ENCODE measurements around the gene FBXO46. TPM values are rescaled to one million over a fixed set of nuclear protein-coding genes. Genes with fewer than 3 reads are reported as not detected.
A peak's percentile ranks its signal among the peaks of the same experiment; 100 is the strongest.

Gene FBXO46
- total and polyA plus RNA-seq, 2 donors (not counting 1 experiment from before 2014, with no cell fraction given) = 19.9 to 44.5 TPM

- no peak for DNase-seq
- Histone ChIP-seq H2AFZ (ENCODE audit: insufficient read depth, low read depth, low read length, poor library complexity, severe bottlenecking) (peak overlapping the region; percentile 93), H3K4me3 (ENCODE audit: control extremely low read depth in 1 of 5, extremely low read depth in 1 of 5, insufficient read depth in 1 of 5, low read depth in 2 of 5, low read length in 4 of 5) (peak overlapping the region in 1 of 5 experiments; percentile 71), H3K9ac (ENCODE audit: low read length) (no peak overlapping the region), H3K4me1 (ENCODE audit: control insufficient read depth in 2 of 2, insufficient read depth in 2 of 2, low read length in 2 of 2) (peaks cover 12 to 29% of the 10 kb centered on the region in 2 donors), H3K27ac (ENCODE audit: low read length in 2 of 2) (no peak overlapping the region), H3K36me3 (replicated peaks in 1 of 2; ENCODE audit: control extremely low read depth in 1 of 2, control insufficient read depth in 1 of 2, extremely low read depth in 1 of 2, insufficient read depth in 2 of 2, low read length in 1 of 2) (no peaks in the 10 kb centered on the region), H3K79me2 (ENCODE audit: control insufficient read depth, insufficient read depth, low read length) (no peaks in the 10 kb centered on the region), H3K9me3 (ENCODE audit: control extremely low read depth in 1 of 3, control insufficient read depth in 2 of 3, insufficient read depth in 1 of 3, low read length in 2 of 3) (peaks cover 0 to 3% (median 0%) of the 10 kb centered on the region in 3 donors), H3K4me2 (replicated peaks; ENCODE audit: low read depth, low read length, poor library complexity, severe bottlenecking) (peak overlapping the region; percentile 96), H4K20me1 (ENCODE audit: control insufficient read depth, insufficient read depth, low read length, poor library complexity, severe bottlenecking) (no peaks in the 10 kb centered on the region), H3K27me3 (replicated peaks in 1 of 4; ENCODE audit: control extremely low read depth in 1 of 4, control insufficient read depth in 3 of 4, insufficient read depth in 4 of 4, low read length in 3 of 4) (peaks cover 0 to 40% (median 8%) of the 10 kb centered on the region in 4 experiments)
- H3K4me1 Mint-ChIP-seq = peaks cover 24% of the 10 kb centered on the region
- POLR2A ChIA-PET = interaction anchor here (3.9 kb wide), 1 partner anchor 32 kb away, joined by 23 read pairs; no protein-coding TSS in a partner anchor
- CTCF ChIA-PET = interaction anchor here (0.7 to 8.3 kb wide), 4 partner anchors 24 to 88 kb away, joined by 3 to 302 read pairs (median 14); partner anchors contain the start of genes QPCTL and SNRPD2
- H3K27ac Mint-ChIP-seq = no peak overlapping the region
- intact Hi-C loops (cut with micrococcal nuclease) = no loop called here
- peaks cover 10% of the 10 kb centered on the region for H3K27me3 Mint-ChIP-seq
- ATAC-seq (ENCODE audit: low read depth) = no peak
- 59% methylated on average over 23 of the region's 31 CpGs for WGBS (ENCODE audit: insufficient coverage)
- H3K9me3 Mint-ChIP-seq (ENCODE audit: insufficient read depth) = no peaks in the 10 kb centered on the region
- peak overlapping the region; percentile 47 for H3K4me3 Mint-ChIP-seq
- TF ChIP-seq CTCF (IDR thresholded peaks at IDR 0.05) (no peak), EZH2 (IDR thresholded peaks at IDR 0.05; ENCODE audit: borderline replicate concordance, insufficient read depth, low read depth, low read length, poor library complexity, severe bottlenecking) (no peak)
Measured at GRCh38 chr19:45767410-45767880, 36.7 kb upstream of the FBXO46 start.

DNA sequence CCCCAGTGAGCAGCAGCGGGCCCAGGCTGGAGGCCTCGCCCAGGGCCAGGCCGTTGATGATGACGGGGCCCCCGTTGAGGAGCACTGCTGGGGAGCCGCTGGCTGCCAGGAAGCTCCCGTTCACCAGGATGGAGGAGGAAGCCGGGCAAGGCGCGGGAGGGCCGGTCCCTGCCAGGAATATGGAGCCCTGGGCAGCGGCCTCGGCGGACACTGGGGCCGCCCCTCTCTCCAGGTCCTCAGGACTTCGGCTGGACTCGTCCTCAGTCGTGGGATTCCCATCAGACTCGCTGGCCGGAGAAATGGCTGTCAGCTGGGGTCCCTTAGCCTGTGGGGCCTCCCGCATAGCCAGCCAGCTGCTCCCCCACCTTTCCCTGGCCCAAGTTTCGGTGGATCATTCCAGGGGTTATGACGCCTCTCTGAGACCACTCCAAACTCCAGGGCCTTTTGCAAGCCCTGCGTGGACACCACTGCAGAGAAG, 36.2 kb upstream of the FBXO46 start:
- H3K4me3 ChIP-seq (ENCODE audit: control extremely low read depth in 1 of 5, extremely low read depth in 1 of 5, insufficient read depth in 1 of 5, low read depth in 2 of 5, low read length in 4 of 5) = no peak overlapping the region
- no peaks in the 10 kb centered on the region for H3K9me3 Mint-ChIP-seq (ENCODE audit: insufficient read depth)
- H3K4me1 ChIP-seq (ENCODE audit: control insufficient read depth in 2 of 2, insufficient read depth in 2 of 2, low read length in 2 of 2) = peaks cover 12 to 29% of the 10 kb centered on the region in 2 donors
- intact Hi-C loops (cut with micrococcal nuclease) = no loop called here
- no peak overlapping the region for H3K27ac ChIP-seq (ENCODE audit: low read length in 2 of 2)
- H3K27me3 Mint-ChIP-seq = peaks cover 10% of the 10 kb centered on the region
- ChIA-PET POLR2A (no interaction called here), CTCF (interaction anchor here (0.7 to 8.3 kb wide), 2 partner anchors 23 to 33 kb away, joined by 3 to 302 read pairs; no protein-coding TSS in a partner anchor)
- no peak overlapping the region for H2AFZ ChIP-seq (ENCODE audit: insufficient read depth, low read depth, low read length, poor library complexity, severe bottlenecking)
- no peak overlapping the region for H3K27ac Mint-ChIP-seq
- no peak overlapping the region for H3K9ac ChIP-seq (ENCODE audit: low read length)
- H3K27me3 ChIP-seq (replicated peaks in 1 of 4; ENCODE audit: control extremely low read depth in 1 of 4, control insufficient read depth in 3 of 4, insufficient read depth in 4 of 4, low read length in 3 of 4) = peaks cover 0 to 40% (median 8%) of the 10 kb centered on the region in 4 experiments
- peaks cover 19% of the 10 kb centered on the region for H3K4me1 Mint-ChIP-seq
- no peak for TF ChIP-seq CTCF (IDR thresholded peaks at IDR 0.05)
- no peaks in the 10 kb centered on the region for H3K36me3 ChIP-seq (replicated peaks in 1 of 2; ENCODE audit: control extremely low read depth in 1 of 2, control insufficient read depth in 1 of 2, extremely low read depth in 1 of 2, insufficient read depth in 2 of 2, low read length in 1 of 2)
- peak overlapping the region; percentile 47 for H3K4me3 Mint-ChIP-seq
- 95% methylated on average over 24 of the region's 24 CpGs for WGBS (ENCODE audit: insufficient coverage)
- DNase-seq (no peak), ATAC-seq (ENCODE audit: low read depth) (no peak)
- no peak overlapping the region for H3K4me2 ChIP-seq (replicated peaks; ENCODE audit: low read depth, low read length, poor library complexity, severe bottlenecking)
- H4K20me1 ChIP-seq (ENCODE audit: control insufficient read depth, insufficient read depth, low read length, poor library complexity, severe bottlenecking) = no peaks in the 10 kb centered on the region
- H3K79me2 ChIP-seq (ENCODE audit: control insufficient read depth, insufficient read depth, low read length) = no peaks in the 10 kb centered on the region
- H3K9me3 ChIP-seq (ENCODE audit: control extremely low read depth in 1 of 3, control insufficient read depth in 2 of 3, insufficient read depth in 1 of 3, low read length in 2 of 3) = peaks cover 0 to 3% (median 0%) of the 10 kb centered on the region in 3 donors
